ENCODE measurements around the gene NELFB.

DNA sequence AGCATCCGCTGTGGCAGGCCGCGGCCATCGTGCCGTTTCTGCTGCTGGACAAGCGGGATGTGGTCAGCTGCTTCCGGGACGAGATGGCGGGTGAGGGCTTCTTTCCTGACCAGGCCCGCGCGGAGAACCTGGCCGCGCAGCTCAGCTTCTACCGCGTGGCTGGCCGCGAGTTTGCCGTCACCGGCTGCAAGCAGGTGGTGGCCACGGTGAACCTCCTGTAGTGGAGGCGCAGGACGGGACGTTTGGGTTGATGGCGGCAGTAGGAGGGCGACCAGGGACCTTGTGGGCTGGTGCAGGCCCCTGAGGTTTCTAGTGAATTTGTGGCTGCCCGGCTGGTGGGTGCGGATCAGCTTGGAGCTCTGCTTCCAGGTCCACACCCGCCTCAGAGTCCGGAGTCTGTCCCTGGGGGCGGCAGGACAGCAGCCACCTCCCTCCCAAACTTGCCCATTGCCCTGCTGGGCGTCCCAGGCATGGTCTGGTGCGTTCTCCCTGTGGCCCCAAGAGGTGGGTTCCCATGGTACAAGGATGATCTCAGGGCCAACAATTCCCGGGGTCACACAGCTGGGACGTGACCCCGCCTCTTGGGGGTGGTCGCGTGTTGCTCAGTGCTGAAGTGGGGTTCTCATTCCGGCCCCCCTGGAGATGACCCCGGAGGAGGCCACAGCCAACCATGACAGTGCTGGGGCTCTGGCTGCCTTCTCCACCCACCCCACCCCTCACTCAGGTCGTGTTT, 24.8 kb downstream of the NELFB start:
- TF ChIP-seq, protein P1, sequence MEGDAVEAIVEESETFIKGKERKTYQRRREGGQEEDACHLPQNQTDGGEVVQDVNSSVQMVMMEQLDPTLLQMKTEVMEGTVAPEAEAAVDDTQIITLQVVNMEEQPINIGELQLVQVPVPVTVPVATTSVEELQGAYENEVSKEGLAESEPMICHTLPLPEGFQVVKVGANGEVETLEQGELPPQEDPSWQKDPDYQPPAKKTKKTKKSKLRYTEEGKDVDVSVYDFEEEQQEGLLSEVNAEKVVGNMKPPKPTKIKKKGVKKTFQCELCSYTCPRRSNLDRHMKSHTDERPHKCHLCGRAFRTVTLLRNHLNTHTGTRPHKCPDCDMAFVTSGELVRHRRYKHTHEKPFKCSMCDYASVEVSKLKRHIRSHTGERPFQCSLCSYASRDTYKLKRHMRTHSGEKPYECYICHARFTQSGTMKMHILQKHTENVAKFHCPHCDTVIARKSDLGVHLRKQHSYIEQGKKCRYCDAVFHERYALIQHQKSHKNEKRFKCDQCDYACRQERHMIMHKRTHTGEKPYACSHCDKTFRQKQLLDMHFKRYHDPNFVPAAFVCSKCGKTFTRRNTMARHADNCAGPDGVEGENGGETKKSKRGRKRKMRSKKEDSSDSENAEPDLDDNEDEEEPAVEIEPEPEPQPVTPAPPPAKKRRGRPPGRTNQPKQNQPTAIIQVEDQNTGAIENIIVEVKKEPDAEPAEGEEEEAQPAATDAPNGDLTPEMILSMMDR (conservative IDR thresholded peaks at IDR 0.05; ENCODE audit: low read length), result no peak
- TF ChIP-seq EZH2phosphoT487 (IDR thresholded peaks at IDR 0.05; ENCODE audit: borderline replicate concordance, low read depth, low read length), result no peak
